ENCODE data around the gene SMIM5.

SMIM5 gene

GRCh38 chr17:75642182-75642783 lies 9.0 kb downstream of the SMIM5 start:
- no peak for DNase-seq

GRCh38 chr17:75642784-75643642 lies 9.8 kb downstream of the SMIM5 start:
- no peak for DNase-seq

- no peak for DNase-seq
Observed at GRCh38 chr17:75643643-75644017, 10.4 kb downstream of the SMIM5 start.

- DNase-seq, result no peak
Observed at GRCh38 chr17:75645501-75645888, 12.3 kb downstream of the SMIM5 start.

- no peak for DNase-seq
Observed at GRCh38 chr17:75645889-75646637, 12.8 kb downstream of the SMIM5 start.

- no peak for DNase-seq
Observed at GRCh38 chr17:75646638-75646992, 13.4 kb downstream of the SMIM5 start.

GRCh38 chr17:75647061-75647460 lies 13.8 kb downstream of the SMIM5 start:
- no peak for DNase-seq

- DNase-seq, result no peak
Observed at GRCh38 chr17:75647921-75648320, 14.7 kb downstream of the SMIM5 start.

- DNase-seq, result no peak
Observed at GRCh38 chr17:75649687-75650086, 16.5 kb downstream of the SMIM5 start.

- no peak for DNase-seq
Observed at GRCh38 chr17:75650874-75651273, 17.6 kb downstream of the SMIM5 start.

- DNase-seq, result no peak
Observed at GRCh38 chr17:75652341-75652740, 19.1 kb downstream of the SMIM5 start.

GRCh38 chr17:75652934-75653549 lies 19.8 kb downstream of the SMIM5 start:
- no peak for DNase-seq

GRCh38 chr17:75654176-75654575 lies 20.9 kb downstream of the SMIM5 start:
- DNase-seq, result no peak

- DNase-seq, result no peak
Observed at GRCh38 chr17:75658237-75658636, 25.0 kb downstream of the SMIM5 start.

- no peak for DNase-seq
Observed at GRCh38 chr17:75661531-75661930, 28.3 kb downstream of the SMIM5 start.

GRCh38 chr17:75662511-75662910 lies 29.3 kb downstream of the SMIM5 start:
- DNase-seq, result no peak

- no peak for DNase-seq
Observed at GRCh38 chr17:75664099-75664549, 30.9 kb downstream of the SMIM5 start.

GRCh38 chr17:75665981-75666380 lies 32.7 kb downstream of the SMIM5 start:
- no peak for DNase-seq

- DNase-seq, result peak; percentile 82
Observed at GRCh38 chr17:75666959-75667790, 33.9 kb downstream of the SMIM5 start, which contains the start of the genes RECQL5 and SAP30BP. RECQL5 (minus strand) TSS chr17:75667154; CDS start chr17:75666557, 597 bp downstream. SAP30BP (plus strand) TSS chr17:75667338; CDS start chr17:75667373, 35 bp downstream.

- DNase-seq, result no peak
Observed at GRCh38 chr17:75667825-75668224, 34.6 kb downstream of the SMIM5 start.

GRCh38 chr17:75668489-75668888 lies 35.3 kb downstream of the SMIM5 start:
- no peak for DNase-seq

GRCh38 chr17:75670868-75671267 lies 37.6 kb downstream of the SMIM5 start:
- DNase-seq, result no peak
